ENCODE results near the gene FLOT2. TPM values are rescaled to one million over a fixed set of nuclear protein-coding genes. Genes with fewer than 3 reads are reported as not detected.
"Not testable (repeated sequence)": the region's sequence is repeated elsewhere in the genome, so short reads cannot be mapped to it uniquely, and the experiment has no call there.

FLOT2 gene
- total RNA-seq, 1 donor from 2014 or later = 72.4 TPM

- no peaks in the 10 kb centered on the region for H3K36me3 ChIP-seq
- no peak for TF ChIP-seq CTCF (IDR thresholded peaks at IDR 0.05)
- H3K4me1 ChIP-seq = peaks cover 0 to 34% of the 10 kb centered on the region in 2 donors
- peak overlapping the region; percentile 93 to 95 for H3K27ac ChIP-seq
- DNase-seq (ENCODE audit: low spot score in 2 of 2) = peak in 1 of 2 donors; percentile 58
- intact Hi-C loops (cut with DNase I) = loop anchor here (5.0 kb wide), 2 partner anchors 136 to 171 kb away; partner anchors contain the start of genes NEK8 and TLCD1
- H3K27me3 ChIP-seq = no peaks in the 10 kb centered on the region
- H3K9me3 ChIP-seq = no peaks in the 10 kb centered on the region
- no peak overlapping the region for H3K4me3 ChIP-seq
Observed at GRCh38 chr17:28898527-28898955, 1.0 kb upstream of the FLOT2 start.

- no peaks in the 10 kb centered on the region for H3K9me3 ChIP-seq
- H3K27ac ChIP-seq = peak overlapping the region; percentile 93 to 95
- intact Hi-C loops (cut with DNase I) = loop anchor here (2.0 to 5.0 kb wide), 4 partner anchors 43 to 171 kb away; partner anchors contain the start of genes ERAL1, NEK8 and TLCD1
- no peak for TF ChIP-seq CTCF (IDR thresholded peaks at IDR 0.05)
- DNase-seq (ENCODE audit: low spot score in 2 of 2) = peak in 1 of 2 donors; percentile 75
- no peaks in the 10 kb centered on the region for H3K36me3 ChIP-seq
- H3K4me1 ChIP-seq = peaks cover under 1 to 36% of the 10 kb centered on the region in 2 donors
- no peaks in the 10 kb centered on the region for H3K27me3 ChIP-seq
- H3K4me3 ChIP-seq = peak overlapping the region; percentile 63 to 87
Observed at GRCh38 chr17:28897769-28898526, 415 bp upstream of the FLOT2 start.

- DNase-seq (ENCODE audit: low spot score in 2 of 2) = no peak
- intact Hi-C loops (cut with DNase I) = loop anchor here (2.0 to 5.0 kb wide), 4 partner anchors 42 to 169 kb away; partner anchors contain the start of genes ERAL1, NEK8 and TLCD1
- H3K36me3 ChIP-seq = no peaks in the 10 kb centered on the region
- peak overlapping the region; percentile 93 to 95 for H3K27ac ChIP-seq
- H3K4me3 ChIP-seq = peak overlapping the region; percentile 63 to 87
- no peak for TF ChIP-seq CTCF (IDR thresholded peaks at IDR 0.05)
- peaks cover 3 to 44% of the 10 kb centered on the region in 2 donors for H3K4me1 ChIP-seq
- H3K27me3 ChIP-seq = no peaks in the 10 kb centered on the region
- no peaks in the 10 kb centered on the region for H3K9me3 ChIP-seq
Observed at GRCh38 chr17:28896491-28896883, 1.0 kb downstream of the FLOT2 start.

GRCh38 chr17:28895794-28896447 is 1.6 kb downstream of the FLOT2 start:
- Histone ChIP-seq H3K4me1 (peaks cover 3 to 44% of the 10 kb centered on the region in 2 donors), H3K27me3 (no peaks in the 10 kb centered on the region), H3K4me3 (peak overlapping the region; percentile 63 to 87), H3K27ac (peak overlapping the region; percentile 93 to 95), H3K36me3 (no peaks in the 10 kb centered on the region), H3K9me3 (no peaks in the 10 kb centered on the region)
- intact Hi-C loops (cut with DNase I) = loop anchor here (2.0 to 5.0 kb wide), 4 partner anchors 41 to 169 kb away; partner anchors contain the start of genes ERAL1, NEK8 and TLCD1
- TF ChIP-seq CTCF (IDR thresholded peaks at IDR 0.05) = no peak
- no peak for DNase-seq (ENCODE audit: low spot score in 2 of 2)

DNA sequence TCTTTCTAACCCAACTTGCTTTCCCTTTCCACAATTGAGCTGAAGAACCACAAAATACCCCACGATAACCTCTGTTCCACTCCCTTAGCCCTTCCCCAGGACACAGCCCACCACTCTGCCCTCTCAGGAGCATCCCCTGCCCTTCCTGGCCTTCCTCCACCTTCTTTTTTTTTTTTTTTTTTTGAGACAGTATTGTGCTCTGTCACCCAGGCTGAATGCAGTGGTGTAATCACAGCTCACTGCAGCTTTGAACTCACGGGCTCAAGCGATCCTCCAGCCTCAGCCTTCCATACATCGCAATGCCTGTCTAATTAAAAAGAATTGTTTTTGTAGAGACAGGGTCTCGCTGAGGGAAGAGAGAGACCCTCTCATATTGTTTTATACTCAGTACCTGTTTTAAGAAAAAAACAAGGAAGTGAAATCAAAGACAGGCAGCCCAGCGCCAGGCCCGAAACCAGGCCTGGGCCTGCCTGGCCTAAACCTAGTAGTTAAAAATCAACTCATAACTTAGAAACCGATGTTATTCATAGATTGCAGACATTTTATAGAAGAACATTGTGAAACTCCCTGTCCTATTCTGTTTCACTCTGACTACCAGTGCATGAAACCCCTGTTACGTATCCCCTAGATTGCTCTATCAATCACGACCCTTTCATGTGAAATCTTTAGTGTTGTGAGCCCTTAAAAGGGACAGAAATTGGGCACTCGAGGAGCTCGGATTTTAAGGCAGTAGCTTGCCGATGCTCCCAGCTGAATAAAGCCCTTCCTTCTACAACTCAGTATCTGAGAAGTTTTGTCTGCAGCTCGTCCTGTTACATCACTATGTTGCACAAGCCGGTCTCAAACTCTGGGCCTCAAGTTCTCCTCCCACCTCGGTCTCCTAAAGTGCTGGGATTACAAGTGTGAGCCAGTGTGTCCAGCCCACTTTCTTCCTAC is 4.0 kb downstream of the FLOT2 start:
- H3K27ac ChIP-seq = peak overlapping the region; percentile 57 to 84
- H3K4me3 ChIP-seq = peak overlapping the region in 1 of 2 donors; percentile 0
- DNase-seq (ENCODE audit: low spot score in 2 of 2); H3K36me3 ChIP-seq; intact Hi-C loops (cut with DNase I); H3K27me3 ChIP-seq; H3K9me3 ChIP-seq: not testable (repeated sequence)
- H3K4me1 ChIP-seq = peaks cover 3 to 44% of the 10 kb centered on the region in 2 donors

Data from ascending aorta (tissue), 2 donors.